GM18508 (cell line): Measurements from ENCODE around the gene MAGEA9.
"Not testable (repeated sequence)": the region's sequence is repeated elsewhere in the genome, so short reads cannot be mapped to it uniquely, and the experiment has no call there.

ENCODE experiments used
- ATAC-seq: cut with Tn5 transposase; IDR thresholded peaks from one replicate; pipeline ENCODE4 v1.9.1; 2021; ENCODE audit warnings: moderate number of reproducible peaks; ENCODE audit not compliant: insufficient read depth, unreplicated experiment

Gene MAGEA9, protein sequence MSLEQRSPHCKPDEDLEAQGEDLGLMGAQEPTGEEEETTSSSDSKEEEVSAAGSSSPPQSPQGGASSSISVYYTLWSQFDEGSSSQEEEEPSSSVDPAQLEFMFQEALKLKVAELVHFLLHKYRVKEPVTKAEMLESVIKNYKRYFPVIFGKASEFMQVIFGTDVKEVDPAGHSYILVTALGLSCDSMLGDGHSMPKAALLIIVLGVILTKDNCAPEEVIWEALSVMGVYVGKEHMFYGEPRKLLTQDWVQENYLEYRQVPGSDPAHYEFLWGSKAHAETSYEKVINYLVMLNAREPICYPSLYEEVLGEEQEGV

DNA sequence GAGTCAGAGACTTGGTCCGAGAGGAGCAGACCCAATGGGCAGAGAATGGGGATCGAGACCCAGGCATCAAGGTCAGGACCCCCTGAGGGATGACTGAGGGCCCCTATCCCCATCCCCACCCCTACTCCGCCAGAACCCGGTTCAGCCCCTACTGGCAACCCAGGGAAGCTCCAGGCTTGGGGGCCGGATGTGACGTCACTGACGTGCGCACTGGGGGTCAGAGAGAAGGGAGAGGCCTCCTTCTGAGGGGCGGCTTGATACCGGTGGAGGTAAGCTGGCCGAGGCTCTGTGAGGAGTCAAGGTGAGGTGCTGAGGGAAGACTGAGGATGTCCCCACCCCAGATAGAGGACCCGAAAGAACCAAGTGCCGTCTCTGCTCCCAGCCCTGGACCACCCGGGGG lies at the start of gene MAGEA9:
Gene MAGEA9 (plus strand): TSS at position 204 of the 400 bp plus-strand sequence. CDS start 4,281 bp downstream, outside the sequence.
- not testable (repeated sequence) for ATAC-seq

DNA sequence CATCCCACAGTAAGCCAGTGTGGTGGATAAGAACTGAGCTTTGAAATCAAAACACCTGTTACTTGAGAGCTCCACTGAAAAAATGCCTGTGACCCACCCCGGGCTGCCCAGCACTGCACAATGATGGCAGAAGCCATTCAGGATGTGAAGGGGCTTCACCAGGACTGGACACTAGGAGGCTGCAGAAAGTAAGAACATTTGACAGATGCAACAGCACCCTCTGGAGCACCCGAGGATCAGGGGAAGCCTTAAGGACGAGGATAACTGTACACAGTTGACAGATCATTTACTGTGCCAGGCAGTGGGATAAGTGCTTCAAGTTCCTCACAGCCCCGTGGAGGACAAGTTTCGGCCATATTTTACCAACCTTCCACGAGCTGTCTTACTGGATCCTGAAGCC lies 39.5 kb upstream of the MAGEA9 start:
- not testable (repeated sequence) for ATAC-seq

DNA sequence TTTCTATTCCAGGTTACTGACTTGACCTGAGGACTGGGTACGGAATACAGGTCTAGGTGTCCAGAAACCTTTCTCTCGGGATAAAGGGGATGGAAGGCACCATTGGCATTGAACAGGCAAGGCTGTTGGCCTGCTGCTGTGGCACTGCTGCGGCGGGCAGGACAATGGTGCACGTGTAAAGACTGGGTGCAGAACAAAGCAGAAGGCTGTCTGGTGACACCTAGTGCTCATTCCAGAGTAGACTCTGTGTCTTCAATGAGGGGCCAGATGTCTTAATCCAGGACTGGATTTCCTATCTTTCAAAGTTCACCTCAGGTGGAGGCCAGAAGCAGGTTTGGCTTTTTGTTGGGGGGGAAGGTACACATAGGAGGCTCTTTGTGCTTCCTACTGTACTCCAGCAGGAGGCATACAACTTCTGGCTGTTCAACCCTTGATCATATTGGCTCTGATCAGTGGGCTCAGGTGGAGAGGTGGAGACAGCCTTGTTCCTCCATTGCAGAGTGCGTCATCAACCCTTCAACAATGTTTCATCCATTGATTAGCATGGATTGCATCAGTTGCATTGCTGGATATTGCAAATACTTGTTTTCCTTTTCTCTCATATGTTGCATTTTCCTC lies 35.2 kb upstream of the MAGEA9 start:
- ATAC-seq = not testable (repeated sequence)

DNA sequence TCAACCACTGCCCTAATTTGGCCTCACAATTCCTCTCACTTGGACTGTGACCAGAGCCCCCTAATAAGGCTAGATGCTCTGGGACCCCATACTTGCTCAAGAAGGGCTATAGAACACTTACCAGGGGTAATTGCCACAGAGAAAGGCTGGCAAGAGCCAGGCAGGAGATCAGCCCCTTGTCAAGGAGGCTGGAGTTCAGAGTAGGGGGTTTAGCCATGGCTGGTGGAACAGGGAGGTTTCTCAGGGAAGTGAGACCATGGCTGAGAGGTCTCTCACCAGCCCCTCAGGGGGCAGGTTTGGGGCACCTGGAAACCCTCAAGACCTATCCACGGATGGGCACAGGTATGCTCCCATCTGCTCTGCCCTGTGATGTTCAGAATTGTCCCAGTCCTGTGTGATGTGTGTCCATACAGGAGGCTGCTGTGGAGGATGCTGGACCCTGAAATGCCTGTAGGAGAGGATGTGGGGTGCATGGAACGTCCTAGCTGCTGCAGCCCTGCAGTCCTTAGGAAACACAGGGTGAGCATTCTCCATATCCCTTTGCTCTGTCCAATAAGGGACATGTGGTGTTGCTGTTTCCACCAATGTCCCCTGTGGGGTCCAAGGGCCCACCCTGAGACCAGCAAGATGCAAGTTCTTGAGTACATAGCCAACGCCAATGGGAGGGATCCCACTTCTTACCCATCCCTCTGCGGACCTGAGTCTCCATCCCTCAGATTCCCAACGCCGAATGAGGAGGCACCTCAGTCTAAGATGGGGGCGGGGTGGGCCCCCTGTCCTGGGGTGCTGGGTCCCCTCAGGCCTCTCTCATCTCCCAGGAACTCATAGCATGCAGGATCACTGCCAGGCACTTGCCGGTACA lies 24.3 kb upstream of the MAGEA9 start:
- no peak for ATAC-seq

DNA sequence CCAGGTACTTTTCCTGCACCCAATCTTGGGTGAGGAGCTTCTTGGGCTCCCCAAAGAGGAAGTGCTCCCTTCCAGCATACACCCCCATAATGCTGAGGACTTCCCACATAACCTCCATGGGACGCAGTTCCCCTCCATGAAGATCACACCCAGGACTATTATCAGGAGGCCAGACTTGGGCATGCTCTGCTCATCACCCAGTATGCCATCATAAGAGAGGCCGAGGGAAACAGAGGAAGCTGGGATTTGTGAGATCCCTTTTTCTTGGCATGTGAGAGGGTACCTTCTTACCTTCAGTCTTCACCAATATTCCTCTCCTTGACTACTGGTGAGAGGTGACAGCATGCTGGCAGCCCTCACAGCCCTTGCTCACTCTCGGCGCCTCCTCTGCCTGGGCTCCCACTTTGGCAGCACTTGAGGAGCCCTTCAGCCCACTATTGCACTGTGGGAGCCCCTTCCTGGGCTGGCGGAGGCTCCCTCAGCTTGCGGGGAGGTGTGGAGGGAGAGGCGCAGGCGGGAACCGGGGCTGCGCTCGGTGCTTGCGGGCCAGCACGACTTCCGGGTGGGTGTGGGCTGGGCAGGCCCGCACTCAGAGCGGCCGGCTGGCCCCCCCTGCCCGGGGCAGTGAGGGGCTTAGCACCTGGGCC lies 23.5 kb upstream of the MAGEA9 start:
- no peak for ATAC-seq

DNA sequence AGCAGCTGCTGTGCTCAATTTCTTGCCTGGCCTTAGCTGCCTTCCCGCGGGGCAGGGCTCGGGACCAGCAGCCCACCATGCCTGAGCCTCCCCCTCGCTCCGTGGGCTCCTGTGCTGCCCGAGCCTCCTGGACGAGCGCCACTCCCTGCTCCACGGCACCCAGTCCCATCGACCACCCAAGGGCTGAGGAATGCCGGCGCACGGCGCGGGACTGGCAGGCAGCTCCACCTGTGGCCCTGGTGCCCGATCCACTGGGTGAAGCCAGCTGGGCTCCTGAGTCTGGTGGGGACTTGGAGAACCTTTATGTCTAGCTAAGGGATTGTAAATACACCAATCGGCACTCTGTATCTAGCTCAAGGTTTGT lies 23.0 kb upstream of the MAGEA9 start:
- ATAC-seq = not testable (repeated sequence)

DNA sequence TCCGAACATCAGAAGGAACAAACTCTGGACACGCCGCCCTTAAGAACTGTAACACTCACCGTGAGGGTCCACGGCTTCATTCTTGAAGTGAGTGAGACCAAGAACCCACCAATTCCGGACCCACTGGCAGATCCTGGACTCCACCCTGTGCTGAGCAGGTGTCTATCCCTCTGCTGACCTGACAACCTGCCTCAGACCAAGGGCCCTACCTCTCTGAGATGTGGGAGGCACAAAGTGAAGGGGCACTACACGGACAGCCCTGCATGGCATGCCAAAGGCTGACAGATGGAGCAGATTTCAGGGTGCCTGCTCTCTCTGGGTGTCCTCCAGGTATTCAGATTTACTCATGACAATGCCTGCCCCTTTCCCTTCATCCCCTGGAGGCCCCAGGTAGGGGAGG lies 21.9 kb upstream of the MAGEA9 start:
- no peak for ATAC-seq

DNA sequence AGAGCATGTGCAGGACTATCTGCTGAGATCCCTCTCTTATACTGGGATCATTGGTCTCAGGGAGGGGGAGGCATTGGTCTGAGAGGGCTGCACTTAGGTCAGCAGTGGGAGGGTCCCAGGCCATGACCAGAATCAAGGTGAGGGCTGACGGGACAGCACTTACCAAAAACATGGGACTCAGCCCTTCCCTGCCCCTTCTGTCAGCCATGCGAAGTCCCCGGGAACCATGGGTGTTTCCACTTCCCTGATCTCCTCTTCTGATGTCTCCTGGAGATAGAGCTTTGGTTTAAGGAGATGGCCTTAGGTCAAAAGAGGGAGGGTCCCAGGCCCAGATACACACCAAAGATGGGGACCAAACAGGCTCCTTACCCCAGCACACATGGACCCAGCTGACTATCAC lies 20.8 kb upstream of the MAGEA9 start:
- ATAC-seq = no peak

DNA sequence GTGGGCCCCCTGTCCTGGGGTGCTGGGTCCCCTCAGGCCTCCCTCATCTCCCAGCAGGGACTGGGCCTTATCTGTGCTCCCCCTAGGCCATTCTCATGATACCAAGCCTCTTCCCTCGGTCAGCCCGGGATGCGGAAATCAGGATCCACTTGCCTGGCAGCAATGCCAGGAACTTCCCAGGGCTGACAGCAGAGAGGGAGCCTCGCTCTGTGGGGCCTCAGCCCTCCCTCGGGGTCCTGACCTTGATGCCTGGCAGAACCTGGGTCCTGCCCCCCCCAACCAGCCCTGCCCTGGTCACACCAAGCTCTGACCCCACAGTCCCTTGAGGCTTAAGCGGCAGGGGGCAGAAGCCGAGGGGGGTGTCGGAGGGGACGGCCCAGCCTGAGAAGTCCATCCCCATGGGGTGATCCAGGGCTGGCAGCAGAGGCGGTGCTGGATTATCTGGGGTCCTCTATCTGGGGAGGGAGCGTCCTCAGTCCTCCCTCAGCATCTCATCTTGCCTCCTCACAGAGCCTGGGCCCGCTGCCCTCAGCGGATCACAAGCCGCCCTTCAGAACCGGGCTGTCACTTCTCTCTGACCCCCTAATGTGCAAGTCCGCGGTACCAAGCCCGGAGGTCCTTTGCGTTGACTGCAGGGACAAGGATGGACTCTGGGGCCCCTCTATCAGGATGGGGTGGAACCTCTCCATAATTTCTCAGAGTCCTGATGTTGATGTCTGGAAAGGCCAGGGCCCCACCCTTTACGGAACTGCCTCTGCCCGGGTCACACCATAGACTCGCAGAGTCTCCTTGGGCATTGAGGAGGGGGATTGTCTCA lies 19.7 kb upstream of the MAGEA9 start:
- not testable (repeated sequence) for ATAC-seq

DNA sequence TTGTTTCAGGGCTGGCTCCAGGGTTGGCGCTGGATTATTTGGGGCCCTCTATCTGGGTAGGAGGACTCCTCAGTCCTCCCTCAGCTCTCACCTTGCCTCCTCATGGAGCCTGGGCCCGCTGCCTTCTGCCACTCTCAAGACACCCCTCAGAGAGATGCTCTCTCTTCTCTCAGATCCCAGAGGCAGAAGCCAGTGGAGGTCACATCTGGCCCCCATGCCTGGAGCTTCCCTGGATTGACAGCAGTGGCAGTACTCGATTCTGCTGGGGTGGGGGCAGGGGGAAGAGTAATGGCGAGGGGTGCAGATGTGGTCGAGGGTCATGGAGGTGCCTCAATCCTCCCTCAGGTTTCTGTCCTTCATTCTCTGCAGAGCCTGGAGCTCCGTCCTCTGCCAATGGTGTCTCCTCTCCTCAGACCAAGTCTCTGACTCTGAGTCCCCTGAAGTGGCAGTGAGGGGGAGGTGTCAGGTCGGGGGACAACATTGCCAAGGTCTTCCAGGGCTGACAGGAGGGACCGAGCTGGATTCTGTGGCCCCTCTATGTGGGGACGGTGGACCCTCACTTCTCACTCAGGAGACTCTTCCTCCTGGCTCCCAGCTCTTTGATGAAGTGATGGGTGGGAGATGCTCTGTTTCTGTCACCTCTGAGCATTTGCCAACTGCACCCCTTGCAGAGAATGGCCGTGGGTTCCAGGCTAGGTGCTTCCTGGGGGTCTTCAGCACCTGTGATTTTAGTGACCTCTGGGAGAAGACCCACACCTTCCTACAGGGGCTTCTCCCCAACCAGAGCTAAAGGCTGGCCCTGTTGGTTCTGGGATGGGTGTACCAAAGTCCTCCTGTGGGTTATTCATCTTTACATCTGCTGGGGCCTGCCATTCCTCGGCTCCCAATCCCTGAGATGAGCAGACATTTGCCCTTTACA lies 18.8 kb upstream of the MAGEA9 start:
- no peak for ATAC-seq

DNA sequence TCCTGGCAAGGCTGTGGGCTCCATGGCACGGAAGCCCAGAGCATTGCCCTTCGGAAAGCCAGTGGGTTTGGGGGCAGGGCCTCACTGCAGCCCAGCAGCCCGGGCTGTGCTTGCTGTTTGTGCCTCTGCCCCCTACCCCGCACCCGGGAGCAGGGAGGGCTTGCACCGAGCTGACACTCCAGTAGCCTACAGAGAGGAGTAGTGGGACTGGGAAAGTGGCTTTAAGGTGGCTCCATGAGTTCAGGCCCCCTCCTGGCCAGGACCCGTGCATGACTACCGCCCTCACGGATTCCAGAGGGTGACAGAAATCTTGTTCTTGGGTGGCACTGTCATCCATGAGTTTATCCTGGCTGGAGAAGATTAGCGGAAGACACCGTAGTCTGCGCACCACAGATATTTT lies 11.4 kb upstream of the MAGEA9 start:
- ATAC-seq = not testable (repeated sequence)

DNA sequence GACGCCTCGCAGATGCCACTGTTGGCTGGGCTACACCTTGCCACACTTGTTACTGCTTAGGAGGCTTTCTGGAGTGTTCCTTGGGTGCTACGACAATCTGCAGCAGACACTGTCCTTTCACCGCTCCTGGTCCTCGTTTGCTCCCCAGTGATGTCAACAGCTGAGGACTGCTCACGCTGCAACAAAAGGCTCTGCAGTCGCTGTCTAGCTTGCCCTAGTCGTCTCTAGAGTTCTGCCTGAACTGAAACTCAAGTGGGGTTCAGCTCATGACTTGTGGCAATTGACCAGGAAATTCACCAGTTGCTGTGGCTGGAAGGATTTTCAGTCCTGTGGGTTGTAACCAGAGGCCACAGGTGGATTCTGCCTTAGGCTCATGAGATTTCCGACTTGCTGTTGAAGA lies 8.7 kb upstream of the MAGEA9 start:
- not testable (repeated sequence) for ATAC-seq

DNA sequence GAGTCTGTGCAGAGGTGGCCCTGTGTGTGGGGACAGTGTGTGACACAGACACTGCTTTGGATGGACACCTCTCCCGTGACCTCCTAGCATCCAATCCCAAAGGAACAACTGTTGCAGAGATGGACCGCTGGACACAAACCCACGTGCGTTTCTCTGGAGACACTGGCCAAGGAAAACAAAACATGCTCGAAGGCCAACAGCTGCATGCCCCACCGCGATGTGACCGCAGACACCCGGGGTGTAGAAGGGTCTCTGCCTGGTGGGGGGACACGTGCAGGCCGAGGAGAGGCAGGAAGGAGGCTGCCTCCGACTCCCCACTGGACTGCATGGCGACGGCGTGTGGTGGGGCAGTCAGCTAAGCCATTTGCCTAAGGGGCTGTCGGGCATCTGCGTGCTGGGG lies 8.0 kb upstream of the MAGEA9 start, which contains the start of gene HSFX1:
Gene HSFX1 (plus strand): TSS at position 301 of the 400 bp plus-strand sequence. CDS start 614 bp downstream, outside the sequence.
- ATAC-seq = not testable (repeated sequence)

DNA sequence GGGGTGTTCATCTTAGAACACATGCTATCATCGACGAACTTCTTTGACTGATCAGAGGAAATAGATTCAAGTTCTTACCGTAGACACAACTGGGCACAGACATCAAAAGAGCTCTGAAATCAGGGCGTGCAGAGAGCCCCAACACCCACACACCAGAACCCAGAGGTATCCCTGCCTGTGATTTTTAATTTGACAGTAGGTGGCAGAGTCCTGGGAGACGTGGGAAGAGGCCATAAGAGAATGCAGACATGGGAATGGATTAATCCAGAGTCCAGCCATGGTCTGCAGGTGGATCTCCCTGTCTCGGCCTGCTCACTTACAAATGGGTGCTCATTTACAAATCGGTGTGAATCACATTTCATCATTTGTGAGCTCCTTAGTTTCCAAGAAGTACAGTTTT lies 3.7 kb upstream of the MAGEA9 start:
- not testable (repeated sequence) for ATAC-seq

DNA sequence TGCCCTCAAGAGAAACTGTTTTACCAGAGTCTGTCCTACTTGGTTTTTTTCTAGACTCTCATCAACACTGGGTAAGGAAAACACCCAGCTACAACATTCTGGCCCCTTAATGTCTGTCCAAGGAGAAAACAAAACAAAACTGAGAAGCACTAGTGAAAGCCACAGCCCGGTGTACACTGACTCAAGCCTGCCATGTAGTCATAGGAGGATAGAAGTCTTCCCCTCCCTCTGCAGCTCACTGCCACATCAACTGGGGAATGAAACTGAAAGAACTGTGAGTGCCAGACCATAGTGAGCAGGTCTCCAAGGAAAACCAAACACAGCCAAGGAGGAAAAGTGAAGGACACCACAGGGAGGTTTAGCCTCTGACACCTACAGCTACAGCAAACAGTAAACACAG lies 13.8 kb downstream of the MAGEA9 start:
- ATAC-seq = peak; percentile 98

DNA sequence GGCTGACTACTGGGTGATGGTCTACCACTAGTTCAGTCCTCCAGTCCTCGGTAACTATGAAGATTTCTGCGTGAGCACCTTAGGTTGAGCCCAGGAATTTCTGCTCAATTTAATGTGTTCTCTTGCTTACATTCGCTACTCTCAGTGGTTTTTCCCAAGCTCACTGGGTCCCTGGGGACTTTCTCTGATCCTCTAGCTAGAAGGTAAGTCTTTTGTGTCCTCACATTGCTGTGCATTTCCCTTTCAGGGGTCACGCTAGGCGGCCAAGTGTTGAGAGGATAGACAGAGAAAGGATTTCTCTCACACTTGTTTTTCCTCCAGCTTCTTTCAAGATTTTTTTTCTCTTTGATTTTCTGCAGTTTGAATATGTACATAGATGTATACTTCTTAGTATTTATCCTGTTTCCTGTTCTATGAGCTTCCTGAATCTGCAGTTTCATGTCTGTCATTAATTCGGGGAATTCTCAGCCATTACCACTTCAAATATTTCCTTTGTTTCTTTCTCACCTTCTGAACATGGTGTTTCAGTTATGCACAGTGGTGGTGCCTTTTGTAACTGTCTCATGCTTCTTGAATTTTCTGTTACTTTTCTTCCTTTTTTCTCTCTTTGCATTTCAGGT lies 17.5 kb downstream of the MAGEA9 start:
- ATAC-seq = no peak

DNA sequence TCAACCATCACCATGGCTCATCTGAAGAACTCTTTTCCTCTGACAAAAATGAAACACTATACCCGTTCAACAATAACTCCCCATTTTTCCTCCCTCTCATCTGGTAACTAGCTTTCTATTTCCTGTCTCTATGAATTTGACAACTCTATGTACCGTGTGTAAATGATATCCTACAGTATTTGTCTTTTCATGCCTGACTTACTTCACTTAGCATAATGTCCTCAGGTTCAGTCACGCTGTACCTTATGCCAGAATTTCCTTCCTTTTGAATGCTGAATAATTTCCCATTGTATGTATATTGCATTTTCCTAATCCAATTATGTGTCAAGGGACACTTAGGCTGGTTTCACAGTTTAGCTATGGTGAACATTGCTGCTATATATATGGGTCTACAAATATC lies 18.2 kb downstream of the MAGEA9 start:
- no peak for ATAC-seq

DNA sequence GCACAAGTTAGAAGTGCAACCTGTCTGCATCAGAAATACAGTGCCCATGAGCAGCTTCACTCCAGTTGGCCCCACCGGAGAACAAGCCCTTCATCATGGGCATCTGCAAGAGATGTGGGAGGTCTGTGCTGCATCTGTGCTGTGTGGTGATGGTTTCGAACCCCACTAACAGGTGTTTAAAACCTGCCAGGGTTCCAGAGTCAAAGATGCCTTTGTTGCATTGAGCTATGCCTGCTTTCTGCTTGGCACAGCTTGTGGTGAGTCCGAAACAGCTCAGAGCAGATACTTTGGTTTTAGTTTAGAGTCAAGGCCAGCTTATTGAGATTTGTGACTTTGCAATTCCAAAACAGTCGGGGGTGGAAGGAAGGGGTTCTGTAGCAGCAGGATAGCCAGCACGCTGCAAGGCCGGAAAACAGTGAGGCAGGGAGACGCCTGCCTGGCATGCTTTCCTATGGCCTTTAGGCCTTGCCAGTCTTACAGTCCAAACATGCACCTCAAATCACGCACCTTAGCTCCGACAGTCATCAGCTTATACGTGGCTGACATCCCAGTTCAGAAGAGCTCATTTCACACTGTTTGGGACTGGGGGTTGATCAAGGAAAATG lies 21.8 kb downstream of the MAGEA9 start:
- ATAC-seq = no peak
